AG04449 (cell line): ENCODE measurements around the gene SNCB.

ENCODE experiments used
- CTCF ChIA-PET: fragments of 350-600 bp; formaldehyde crosslinking; extraction: SDS; loops from one replicate; lab custom pipeline; 2021; ENCODE audit warnings: antibody characterized with exemption; lab: Yijun Ruan, JAX
- POLR2A ChIA-PET: fragments of 400-600, 350-600 bp; formaldehyde crosslinking; extraction: SDS; loops from one replicate; lab custom pipeline; 2020; ENCODE audit warnings: antibody characterized with exemption, inconsistent platforms; lab: Yijun Ruan, JAX
- DNase-seq: peaks from one replicate; pipeline ENCODE4 v3.0.0-alpha.2; 2010; ENCODE audit warnings: low read depth, low spot score
- H3K4me3 ChIP-seq: 2 replicates; pipeline ENCODE4 v1.5.1; 2011; ENCODE audit warnings: low read depth, mild to moderate bottlenecking, control low read depth, low read length
- CTCF ChIP-seq: IDR thresholded peaks from one replicate; pipeline ENCODE4 v1.5.1; 2011; ENCODE audit warnings: mild to moderate bottlenecking, moderate library complexity, low read length, control low read depth, inconsistent platforms; ENCODE audit not compliant: insufficient read depth; ENCODE audit errors: missing control alignments

The SNCB gene

GRCh38 chr5:176644294-176644693 lies 14.0 kb upstream of the SNCB start:
- no peak for TF ChIP-seq CTCF
- CTCF ChIA-PET: interaction anchor here (1.0 to 15.6 kb wide), 4 partner anchors 11 to 71 kb away, joined by 3 to 190 read pairs (median 3); partner anchors contain the start of genes EIF4E1B and SNCB
- no peak overlapping the region for H3K4me3 ChIP-seq
- POLR2A ChIA-PET: no interaction called here
- DNase-seq: no peak

DNA sequence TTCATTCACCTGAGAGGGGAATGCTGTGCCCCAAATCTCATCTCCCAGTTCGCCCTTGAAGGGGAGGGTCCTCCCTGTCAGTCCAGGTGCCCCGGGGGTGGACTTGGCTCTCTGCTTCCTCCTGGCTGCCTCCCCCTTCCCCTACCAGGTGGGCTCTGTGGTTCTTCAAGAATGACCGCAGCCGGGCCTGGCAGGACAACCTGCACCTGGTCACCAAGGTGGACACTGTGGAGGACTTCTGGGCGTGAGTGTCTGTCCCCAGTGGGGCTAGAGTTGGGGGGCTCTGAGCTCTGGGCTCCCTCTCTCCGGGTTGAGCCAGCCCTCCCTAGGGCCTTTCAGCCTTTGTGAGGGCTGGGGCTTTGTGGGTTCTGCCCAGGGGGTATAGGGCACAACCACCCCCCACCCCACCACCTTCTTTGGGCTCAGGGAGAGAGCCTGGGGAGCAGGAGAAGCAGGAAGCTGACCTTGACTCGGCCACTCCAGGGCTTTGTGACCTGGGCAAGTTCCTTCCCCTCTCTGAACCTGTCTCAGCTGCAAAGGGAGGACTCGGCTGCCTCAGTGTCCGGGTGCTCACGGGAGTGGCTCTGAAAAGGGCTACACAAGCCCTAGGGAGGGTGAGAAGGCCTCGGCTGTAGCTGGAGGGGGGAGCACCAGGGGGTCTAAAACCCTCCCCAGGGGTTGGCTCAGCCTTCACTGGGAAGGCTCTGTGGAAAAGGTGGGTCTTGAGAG lies 13.3 kb upstream of the SNCB start:
- CTCF ChIA-PET: interaction anchor here (1.0 to 15.6 kb wide), 5 partner anchors 11 to 70 kb away, joined by 3 to 190 read pairs (median 3); partner anchors contain the start of genes EIF4E1B and SNCB
- no peak for DNase-seq
- no peak for TF ChIP-seq CTCF
- no peak overlapping the region for H3K4me3 ChIP-seq
- POLR2A ChIA-PET: no interaction called here

- ChIA-PET POLR2A (interaction anchor here (0.6 kb wide), 1 partner anchor 855 kb away, joined by 3 read pairs; no protein-coding TSS in a partner anchor), CTCF (interaction anchor here (1.0 to 15.6 kb wide), 4 partner anchors 12 to 70 kb away, joined by 3 to 190 read pairs (median 3); partner anchors contain the start of genes EIF4E1B and SNCB)
- no peak for DNase-seq
- no peak for TF ChIP-seq CTCF
- H3K4me3 ChIP-seq: no peak overlapping the region
Observed at GRCh38 chr5:176642675-176643490, 12.5 kb upstream of the SNCB start.

GRCh38 chr5:176640616-176641015 lies 10.3 kb upstream of the SNCB start:
- DNase-seq: no peak
- TF ChIP-seq CTCF: no peak
- ChIA-PET POLR2A (no interaction called here), CTCF (interaction anchor here (1.3 to 15.6 kb wide), 3 partner anchors 10 to 19 kb away, joined by 4 to 190 read pairs (median 4); partner anchors contain the start of gene EIF4E1B)
- H3K4me3 ChIP-seq: no peak overlapping the region

- CTCF ChIA-PET: interaction anchor here (1.0 to 15.6 kb wide), 3 partner anchors 9 to 19 kb away, joined by 3 to 190 read pairs (median 4); partner anchors contain the start of gene EIF4E1B
- no peak for DNase-seq
- no peak for TF ChIP-seq CTCF
- H3K4me3 ChIP-seq: no peak overlapping the region
- POLR2A ChIA-PET: no interaction called here
Observed at GRCh38 chr5:176639981-176640380, 9.6 kb upstream of the SNCB start.
